H4 (cell line): ENCODE data around the gene TNK2. TPM values are rescaled to one million over a fixed set of nuclear protein-coding genes. Genes with fewer than 3 reads are reported as not detected.
A peak's percentile ranks its signal among the peaks of the same experiment; 100 is the strongest.
"Not testable (repeated sequence)": the region's sequence is repeated elsewhere in the genome, so short reads cannot be mapped to it uniquely, and the experiment has no call there.

ENCODE experiments used
- DNase-seq: peaks from one replicate; pipeline ENCODE4 v3.0.0-alpha.2; 2015; ENCODE audit warnings: low spot score
- total RNA-seq: library from RNA; depleted of rRNA; stranded (reverse); fragments of >200 nt; shearing (Covaris generic); gene quantifications from 2 replicates; pipeline ENCODE4 v1.2.3, GENCODE V29; 2014

Gene TNK2
- total RNA-seq, 1 experiment from 2014 or later = 3.7 TPM

GRCh38 chr3:195885036-195885891 is 23.1 kb downstream of the TNK2 start:
- no peak for DNase-seq

GRCh38 chr3:195884691-195885035 is 23.7 kb downstream of the TNK2 start:
- DNase-seq = no peak

GRCh38 chr3:195883801-195884200 is 24.6 kb downstream of the TNK2 start:
- no peak for DNase-seq

GRCh38 chr3:195883160-195883559 is 25.2 kb downstream of the TNK2 start:
- no peak for DNase-seq

GRCh38 chr3:195882002-195882441 is 26.3 kb downstream of the TNK2 start:
- no peak for DNase-seq

- no peak for DNase-seq
These were observed 26.9 kb downstream of the TNK2 start for GRCh38 chr3:195881276-195881988.

GRCh38 chr3:195880037-195880431 is 28.3 kb downstream of the TNK2 start:
- no peak for DNase-seq

- no peak for DNase-seq
These were observed 28.8 kb downstream of the TNK2 start for GRCh38 chr3:195879416-195880036.

- DNase-seq = no peak
These were observed 29.7 kb downstream of the TNK2 start for GRCh38 chr3:195878424-195879274.

GRCh38 chr3:195877767-195878423 is 30.5 kb downstream of the TNK2 start:
- no peak for DNase-seq

GRCh38 chr3:195877136-195877715 is 31.1 kb downstream of the TNK2 start:
- DNase-seq = no peak

GRCh38 chr3:195876297-195877064 is 31.9 kb downstream of the TNK2 start:
- DNase-seq = peak; percentile 73

- no peak for DNase-seq
These were observed 32.7 kb downstream of the TNK2 start for GRCh38 chr3:195875482-195876236.

GRCh38 chr3:195873971-195874370 is 34.4 kb downstream of the TNK2 start:
- no peak for DNase-seq

- no peak for DNase-seq
These were observed 35.0 kb downstream of the TNK2 start for GRCh38 chr3:195873281-195873887.

GRCh38 chr3:195872800-195873199 is 35.6 kb downstream of the TNK2 start:
- DNase-seq = no peak

GRCh38 chr3:195872097-195872496 is 36.3 kb downstream of the TNK2 start:
- DNase-seq = no peak

GRCh38 chr3:195871686-195872085 is 36.7 kb downstream of the TNK2 start:
- not testable (repeated sequence) for DNase-seq

- no peak for DNase-seq
These were observed 37.4 kb downstream of the TNK2 start for GRCh38 chr3:195870937-195871336.
